ENCODE results near the gene NPM1. TPM values are rescaled to one million over a fixed set of nuclear protein-coding genes. Genes with fewer than 3 reads are reported as not detected.

The NPM1 gene
- total and polyA plus RNA-seq, 2 donors from 2014 or later, result 611 to 612 TPM

- no peak for TF ChIP-seq CTCF (IDR thresholded peaks at IDR 0.05; ENCODE audit: borderline replicate concordance, extremely low read depth, insufficient read depth)
- no peaks in the 10 kb centered on the region for H3K4me1 ChIP-seq (ENCODE audit: control insufficient read depth in 2 of 3, insufficient read depth in 2 of 3, low read depth in 1 of 3, low read length in 3 of 3)
- DNase-seq (peak in 1 of 5 donors; percentile 39), FAIRE-seq (no peak)
- intact Hi-C loops (cut with DNase I), result no loop called here
- no peak overlapping the region for H3K27ac ChIP-seq (ENCODE audit: low read depth in 2 of 2, low read length in 2 of 2)
- H3K4me3 ChIP-seq (ENCODE audit: low read length in 3 of 3), result no peak overlapping the region
- no peaks in the 10 kb centered on the region for H3K36me3 ChIP-seq (ENCODE audit: control insufficient read depth in 2 of 3, insufficient read depth in 3 of 3, low read length in 3 of 3)
- no peaks in the 10 kb centered on the region for H3K9me3 ChIP-seq (ENCODE audit: control insufficient read depth in 2 of 3, insufficient read depth in 1 of 3, low read length in 3 of 3)
- H3K9ac ChIP-seq (ENCODE audit: low read length in 3 of 3), result no peak overlapping the region
- H3K27me3 ChIP-seq (ENCODE audit: control insufficient read depth, insufficient read depth, low read length), result no peaks in the 10 kb centered on the region
Measured at GRCh38 chr5:171445644-171446516, 58.2 kb downstream of the NPM1 start.

GRCh38 chr5:171447226-171447625 is 59.6 kb downstream of the NPM1 start:
- no peak for DNase-seq
- Histone ChIP-seq H3K4me3 (ENCODE audit: low read length in 3 of 3) (no peak overlapping the region), H3K36me3 (ENCODE audit: control insufficient read depth in 2 of 3, insufficient read depth in 3 of 3, low read length in 3 of 3) (no peaks in the 10 kb centered on the region), H3K4me1 (ENCODE audit: control insufficient read depth in 2 of 3, insufficient read depth in 2 of 3, low read depth in 1 of 3, low read length in 3 of 3) (no peaks in the 10 kb centered on the region), H3K9ac (ENCODE audit: low read length in 3 of 3) (no peak overlapping the region), H3K27me3 (ENCODE audit: control insufficient read depth, insufficient read depth, low read length) (no peaks in the 10 kb centered on the region), H3K9me3 (ENCODE audit: control insufficient read depth in 2 of 3, insufficient read depth in 1 of 3, low read length in 3 of 3) (no peaks in the 10 kb centered on the region), H3K27ac (ENCODE audit: low read depth in 2 of 2, low read length in 2 of 2) (no peak overlapping the region)
- no peak for FAIRE-seq
- intact Hi-C loops (cut with DNase I), result no loop called here
- TF ChIP-seq CTCF (IDR thresholded peaks at IDR 0.05; ENCODE audit: borderline replicate concordance, extremely low read depth, insufficient read depth), result no peak

- peaks cover 0 to 2% (median 0%) of the 10 kb centered on the region in 3 donors for H3K4me1 ChIP-seq (ENCODE audit: control insufficient read depth in 2 of 3, insufficient read depth in 2 of 3, low read depth in 1 of 3, low read length in 3 of 3)
- no peak for DNase-seq
Measured at GRCh38 chr5:171449426-171449825, 61.8 kb downstream of the NPM1 start.

More at GRCh38 chr5:171449426-171449825, 61.8 kb downstream of the NPM1 start:
- Histone ChIP-seq H3K27me3 (ENCODE audit: control insufficient read depth, insufficient read depth, low read length) (no peaks in the 10 kb centered on the region), H3K27ac (ENCODE audit: low read depth in 2 of 2, low read length in 2 of 2) (no peak overlapping the region), H3K9me3 (ENCODE audit: control insufficient read depth in 2 of 3, insufficient read depth in 1 of 3, low read length in 3 of 3) (no peaks in the 10 kb centered on the region), H3K4me3 (ENCODE audit: low read length in 3 of 3) (no peak overlapping the region), H3K36me3 (ENCODE audit: control insufficient read depth in 2 of 3, insufficient read depth in 3 of 3, low read length in 3 of 3) (no peaks in the 10 kb centered on the region), H3K9ac (ENCODE audit: low read length in 3 of 3) (no peak overlapping the region)
- TF ChIP-seq CTCF (IDR thresholded peaks at IDR 0.05; ENCODE audit: borderline replicate concordance, extremely low read depth, insufficient read depth), result no peak
- intact Hi-C loops (cut with DNase I), result no loop called here
- no peak for FAIRE-seq

All from kidney (tissue), 14 donors.